ENCODE data around the gene GRPR. TPM values are rescaled to one million over a fixed set of nuclear protein-coding genes. Genes with fewer than 3 reads are reported as not detected.

GRPR gene
- total RNA-seq, 1 experiment from 2014 or later, result 28.8 TPM

DNA sequence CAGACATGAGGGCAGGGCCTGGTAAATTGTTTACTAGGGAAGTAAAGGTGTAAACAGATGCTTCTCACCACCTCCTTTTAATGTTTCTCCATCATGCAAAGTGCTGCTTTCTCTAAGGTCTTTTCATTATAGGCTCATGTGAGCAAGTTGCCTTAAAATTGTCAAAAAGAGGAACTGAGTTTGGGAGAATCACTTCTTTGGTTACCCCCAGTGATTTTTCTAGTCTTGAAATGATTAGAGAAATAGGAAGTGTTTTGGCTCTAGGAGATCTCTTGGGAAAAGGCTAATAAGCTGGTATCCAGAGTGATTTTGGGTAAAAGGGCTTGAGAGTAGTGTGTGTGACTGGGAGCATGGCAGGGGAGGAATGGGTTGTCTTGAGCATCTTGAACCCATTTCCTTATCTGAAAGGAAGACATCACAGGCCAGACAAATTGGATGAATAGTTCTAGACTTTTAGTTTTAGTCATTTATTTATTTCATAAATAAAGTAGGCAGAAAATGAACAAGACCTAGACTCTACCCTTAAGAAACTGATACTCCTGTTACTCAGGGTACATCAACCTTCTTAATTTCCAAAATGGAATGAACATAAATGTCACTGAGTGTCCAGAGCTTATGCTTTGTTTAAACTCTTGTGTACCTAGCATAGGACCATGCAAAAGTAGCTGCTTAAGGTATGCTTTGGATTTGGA, 14.2 kb downstream of the GRPR start:
- Histone ChIP-seq H4K20me1 (ENCODE audit: control insufficient read depth, insufficient read depth, insufficient read length) (no peaks in the 10 kb centered on the region), H3K23ac (ENCODE audit: insufficient read length, low read depth, low read length) (no peak overlapping the region), H2BK15ac (ENCODE audit: low read depth, low read length) (no peak overlapping the region), H3K4me2 (ENCODE audit: insufficient read depth, insufficient read length, low read length) (no peak overlapping the region), H4K5ac (ENCODE audit: insufficient read length, low read depth, low read length) (no peak overlapping the region), H3K4me1 (ENCODE audit: insufficient read depth, low read length) (peaks cover 11% of the 10 kb centered on the region; the same call in 1 of the 2 replicates), H2AFZ (ENCODE audit: low read length) (no peak overlapping the region), H3K56ac (ENCODE audit: insufficient read length, low read depth, low read length) (no peak overlapping the region), H2BK5ac (ENCODE audit: insufficient read length, low read length) (no peak overlapping the region), H3K14ac (ENCODE audit: insufficient read depth, low read length) (no peak overlapping the region), H3K23me2 (ENCODE audit: insufficient read length, low read depth, low read length, poor library complexity, severe bottlenecking) (no peaks in the 10 kb centered on the region), H2BK120ac (ENCODE audit: low read depth, low read length, poor library complexity, severe bottlenecking) (no peak overlapping the region), H4K91ac (ENCODE audit: insufficient read length, low read depth, low read length) (no peak overlapping the region), H2BK12ac (ENCODE audit: insufficient read length, low read depth, low read length) (no peak overlapping the region), H3T11ph (ENCODE audit: low read length) (no peak overlapping the region), H3K9ac (ENCODE audit: extremely low read depth, insufficient read length, low read length) (no peak overlapping the region), H3K9me3 (ENCODE audit: control insufficient read depth, low read depth, low read length) (no peaks in the 10 kb centered on the region), H4K8ac (replicated peaks; ENCODE audit: insufficient read length, low read depth, low read length) (no peak overlapping the region), H3K18ac (ENCODE audit: insufficient read length, low read depth, low read length) (no peak overlapping the region), H2BK20ac (ENCODE audit: low read depth, low read length, poor library complexity, severe bottlenecking) (no peak overlapping the region), H3K79me2 (ENCODE audit: insufficient read depth, low read length) (peaks cover 72% of the 10 kb centered on the region), H3K4ac (ENCODE audit: low read depth, low read length) (no peak overlapping the region), H2AK5ac (ENCODE audit: insufficient read length, low read length) (no peak overlapping the region), H3K27me3 (ENCODE audit: insufficient read depth, low read length) (no peaks in the 10 kb centered on the region), H3K27ac (ENCODE audit: insufficient read length, low read depth, low read length) (no peak overlapping the region), H3K79me1 (ENCODE audit: insufficient read depth, low read depth, low read length, poor library complexity, severe bottlenecking) (peaks cover 6% of the 10 kb centered on the region)
- no peaks in the 10 kb centered on the region for H3K9me3 Mint-ChIP-seq
- TF ChIP-seq CTCF (conservative IDR thresholded peaks at IDR 0.05), result no peak
- H3K36me3 Mint-ChIP-seq (ENCODE audit: insufficient read depth in 1 of 3, low read depth in 3 of 3), result peaks cover 3 to 23% (median 6%) of the 10 kb centered on the region in 3 experiments; a peak in 6 of 7 replicates
- H3K4me3 Mint-ChIP-seq, result no peak overlapping the region; a peak in 1 of 5 replicates
- peaks cover 23 to 27% of the 10 kb centered on the region in 2 experiments for H3K4me1 Mint-ChIP-seq
- H3K27me3 Mint-ChIP-seq (ENCODE audit: low read depth), result no peaks in the 10 kb centered on the region
- peak overlapping the region in 2 of 3 experiments; percentile 4 to 45; a peak in 2 of 7 replicates for H3K27ac Mint-ChIP-seq
- no peak for DNase-seq
